Measurements from ENCODE around the gene GREB1L.

GRCh38 chr18:21284540-21284939 is 42.5 kb downstream of the GREB1L start:
- TF ChIP-seq CTCF (IDR thresholded peaks at IDR 0.05; ENCODE audit: insufficient read depth, low read length) (no peak), POLR2AphosphoS5 (IDR thresholded peaks at IDR 0.05; ENCODE audit: low read depth) (no peak)

All from HL-60 (cell line).